ENCODE measurements around the gene SKIDA1. TPM values are rescaled to one million over a fixed set of nuclear protein-coding genes. Genes with fewer than 3 reads are reported as not detected.

SKIDA1 gene
- total RNA-seq, 1 donor from 2014 or later = 7.8 TPM

DNA sequence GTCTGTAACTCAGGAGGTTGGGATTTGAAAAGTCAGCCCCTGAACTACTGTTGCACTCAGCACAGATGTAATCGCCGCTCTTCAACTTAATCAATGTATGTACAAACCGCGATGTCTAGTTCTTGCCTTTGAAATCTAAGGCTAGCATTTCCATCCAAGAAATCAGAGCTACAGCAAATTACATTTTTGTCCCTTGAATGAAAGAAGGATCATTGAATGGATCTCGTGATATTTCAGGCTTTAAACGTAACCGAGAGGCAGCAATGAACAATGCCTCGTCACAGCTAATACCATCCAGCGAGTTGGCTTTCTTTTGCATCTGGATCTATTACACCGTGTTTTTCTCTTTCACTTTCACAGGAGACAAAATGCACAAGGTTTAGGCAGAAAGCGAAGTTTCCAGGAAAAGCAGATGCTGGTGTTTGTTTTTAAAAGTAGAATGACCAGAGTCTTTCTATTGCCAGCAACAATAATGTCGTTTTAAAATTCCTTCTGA is 5.5 kb downstream of the SKIDA1 start:
- Histone ChIP-seq H3K36me3 (ENCODE audit: insufficient read depth, low read length) (no peaks in the 10 kb centered on the region), H3K27ac (ENCODE audit: low read depth, low read length) (peak overlapping the region; percentile 92), H3K4me3 (ENCODE audit: insufficient read depth, low read depth, low read length) (peak overlapping the region; percentile 70), H3K27me3 (ENCODE audit: insufficient read depth, low read length) (no peaks in the 10 kb centered on the region), H3K4me2 (ENCODE audit: low read length) (peak overlapping the region; percentile 94), H3K9me3 (ENCODE audit: insufficient read depth, low read depth, low read length) (no peaks in the 10 kb centered on the region), H2AFZ (ENCODE audit: low read depth, low read length) (peak overlapping the region; percentile 80), H3K4me1 (ENCODE audit: insufficient read depth, low read length) (peaks cover 48% of the 10 kb centered on the region), H3K79me2 (ENCODE audit: insufficient read depth, low read length) (peaks cover 35% of the 10 kb centered on the region), H4K20me1 (ENCODE audit: insufficient read depth, low read length) (no peaks in the 10 kb centered on the region), H3K9ac (ENCODE audit: low read length) (peak overlapping the region; percentile 87)
- FAIRE-seq (peak; percentile 17), DNase-seq (ENCODE audit: low read depth) (peak; percentile 85)
- peaks cover 3% of the 10 kb centered on the region for H3K36me3 Mint-ChIP-seq (ENCODE audit: low read depth, unreplicated experiment)
- peak overlapping the region; percentile 88 for H3K4me3 Mint-ChIP-seq (ENCODE audit: unreplicated experiment)
- H3K27me3 Mint-ChIP-seq (ENCODE audit: low read depth, unreplicated experiment) = no peaks in the 10 kb centered on the region
- H3K9me3 Mint-ChIP-seq (ENCODE audit: unreplicated experiment) = no peaks in the 10 kb centered on the region
- TF ChIP-seq, protein P1, sequence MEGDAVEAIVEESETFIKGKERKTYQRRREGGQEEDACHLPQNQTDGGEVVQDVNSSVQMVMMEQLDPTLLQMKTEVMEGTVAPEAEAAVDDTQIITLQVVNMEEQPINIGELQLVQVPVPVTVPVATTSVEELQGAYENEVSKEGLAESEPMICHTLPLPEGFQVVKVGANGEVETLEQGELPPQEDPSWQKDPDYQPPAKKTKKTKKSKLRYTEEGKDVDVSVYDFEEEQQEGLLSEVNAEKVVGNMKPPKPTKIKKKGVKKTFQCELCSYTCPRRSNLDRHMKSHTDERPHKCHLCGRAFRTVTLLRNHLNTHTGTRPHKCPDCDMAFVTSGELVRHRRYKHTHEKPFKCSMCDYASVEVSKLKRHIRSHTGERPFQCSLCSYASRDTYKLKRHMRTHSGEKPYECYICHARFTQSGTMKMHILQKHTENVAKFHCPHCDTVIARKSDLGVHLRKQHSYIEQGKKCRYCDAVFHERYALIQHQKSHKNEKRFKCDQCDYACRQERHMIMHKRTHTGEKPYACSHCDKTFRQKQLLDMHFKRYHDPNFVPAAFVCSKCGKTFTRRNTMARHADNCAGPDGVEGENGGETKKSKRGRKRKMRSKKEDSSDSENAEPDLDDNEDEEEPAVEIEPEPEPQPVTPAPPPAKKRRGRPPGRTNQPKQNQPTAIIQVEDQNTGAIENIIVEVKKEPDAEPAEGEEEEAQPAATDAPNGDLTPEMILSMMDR (IDR thresholded peaks at IDR 0.05; ENCODE audit: insufficient read depth, low read depth, low read length) = no peak
- no peak for TF ChIP-seq EZH2 (IDR thresholded peaks at IDR 0.05; ENCODE audit: insufficient read depth, low read length)
- peak overlapping the region; percentile 89 for H3K27ac Mint-ChIP-seq (ENCODE audit: unreplicated experiment)
- peaks cover 45% of the 10 kb centered on the region for H3K4me1 Mint-ChIP-seq (ENCODE audit: low read depth, unreplicated experiment)

DNA sequence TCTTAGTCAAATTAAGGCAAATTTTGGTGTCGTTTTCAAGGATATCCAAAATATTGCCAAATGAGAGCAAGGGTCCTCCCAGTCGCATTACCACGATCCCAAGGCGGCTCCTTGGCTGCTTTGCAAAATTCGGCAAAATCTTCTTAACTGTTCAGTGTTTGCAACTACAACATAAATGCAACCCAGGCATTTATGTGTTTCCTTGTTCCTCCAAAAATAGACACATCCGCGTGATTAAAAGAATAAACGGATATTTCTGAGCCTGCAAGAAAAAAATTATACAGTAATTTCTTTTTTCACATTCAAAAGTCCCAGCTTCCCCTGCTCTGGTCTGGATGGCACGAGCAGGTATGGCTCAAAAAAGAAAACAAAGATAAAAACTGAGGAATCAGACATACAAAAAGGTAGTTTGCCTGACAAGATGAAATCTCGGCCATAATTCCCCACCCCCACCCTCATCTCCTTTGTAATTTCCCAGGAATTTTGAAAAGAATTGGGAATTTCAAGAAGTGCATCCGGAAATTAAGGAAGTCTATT is 6.0 kb downstream of the SKIDA1 start:
- H3K4me1 Mint-ChIP-seq (ENCODE audit: low read depth, unreplicated experiment) = peaks cover 47% of the 10 kb centered on the region

More for the DNA sequence above, 6.0 kb downstream of the SKIDA1 start:
- Mint-ChIP-seq H3K27ac (ENCODE audit: unreplicated experiment) (peak overlapping the region; percentile 89), H3K27me3 (ENCODE audit: low read depth, unreplicated experiment) (no peaks in the 10 kb centered on the region), H3K9me3 (ENCODE audit: unreplicated experiment) (no peaks in the 10 kb centered on the region), H3K4me3 (ENCODE audit: unreplicated experiment) (peak overlapping the region; percentile 88), H3K36me3 (ENCODE audit: low read depth, unreplicated experiment) (peaks cover 3% of the 10 kb centered on the region)
- Histone ChIP-seq H3K4me2 (ENCODE audit: low read length) (peak overlapping the region; percentile 94), H3K4me1 (ENCODE audit: insufficient read depth, low read length) (peaks cover 46% of the 10 kb centered on the region), H3K36me3 (ENCODE audit: insufficient read depth, low read length) (no peaks in the 10 kb centered on the region), H3K4me3 (ENCODE audit: insufficient read depth, low read depth, low read length) (peak overlapping the region; percentile 70), H3K27me3 (ENCODE audit: insufficient read depth, low read length) (no peaks in the 10 kb centered on the region), H4K20me1 (ENCODE audit: insufficient read depth, low read length) (no peaks in the 10 kb centered on the region), H3K79me2 (ENCODE audit: insufficient read depth, low read length) (peaks cover 40% of the 10 kb centered on the region), H3K9me3 (ENCODE audit: insufficient read depth, low read depth, low read length) (no peaks in the 10 kb centered on the region), H3K27ac (ENCODE audit: low read depth, low read length) (peak overlapping the region; percentile 92), H3K9ac (ENCODE audit: low read length) (peak overlapping the region; percentile 87), H2AFZ (ENCODE audit: low read depth, low read length) (peak overlapping the region; percentile 80)
- no peak for TF ChIP-seq EZH2 (IDR thresholded peaks at IDR 0.05; ENCODE audit: insufficient read depth, low read length)
- TF ChIP-seq, protein P1 (IDR thresholded peaks at IDR 0.05; ENCODE audit: insufficient read depth, low read depth, low read length) = no peak
- FAIRE-seq (no peak), DNase-seq (ENCODE audit: low read depth) (no peak)

All from astrocyte (in vitro differentiated cells and primary cell).